Measurements from ENCODE around the gene MEMO1. TPM values are rescaled to one million over a fixed set of nuclear protein-coding genes. Genes with fewer than 3 reads are reported as not detected.

MEMO1 gene
- total RNA-seq, 4 donors from 2014 or later: 25.1 to 31.3 (median 28.7) TPM

DNA sequence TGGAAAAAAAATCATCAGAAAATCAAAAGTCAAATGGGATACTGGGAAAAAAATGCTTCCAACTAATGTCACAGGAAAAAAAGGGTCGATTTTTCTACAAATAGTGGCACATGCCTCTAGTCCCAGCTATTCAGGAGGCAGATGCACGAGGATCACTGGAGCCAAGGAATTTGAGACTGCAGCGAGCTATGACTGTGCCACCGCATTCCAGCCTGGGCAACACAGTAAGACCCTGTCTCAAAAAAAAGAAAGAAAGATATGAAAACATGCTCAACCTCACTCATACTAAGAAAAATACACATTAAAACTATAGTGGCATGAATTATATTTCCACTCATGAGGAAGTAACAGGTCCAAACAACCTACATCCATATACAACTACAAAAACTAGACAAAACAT is 17.9 kb downstream of the MEMO1 start:
- 84 to 95% methylated on average over 4 of the region's 4 CpGs for whole genome bisulfite sequencing, 2 donors
- DNase-seq (ENCODE audit: low spot score in 2 of 2): no peak
- TF ChIP-seq, protein P1, sequence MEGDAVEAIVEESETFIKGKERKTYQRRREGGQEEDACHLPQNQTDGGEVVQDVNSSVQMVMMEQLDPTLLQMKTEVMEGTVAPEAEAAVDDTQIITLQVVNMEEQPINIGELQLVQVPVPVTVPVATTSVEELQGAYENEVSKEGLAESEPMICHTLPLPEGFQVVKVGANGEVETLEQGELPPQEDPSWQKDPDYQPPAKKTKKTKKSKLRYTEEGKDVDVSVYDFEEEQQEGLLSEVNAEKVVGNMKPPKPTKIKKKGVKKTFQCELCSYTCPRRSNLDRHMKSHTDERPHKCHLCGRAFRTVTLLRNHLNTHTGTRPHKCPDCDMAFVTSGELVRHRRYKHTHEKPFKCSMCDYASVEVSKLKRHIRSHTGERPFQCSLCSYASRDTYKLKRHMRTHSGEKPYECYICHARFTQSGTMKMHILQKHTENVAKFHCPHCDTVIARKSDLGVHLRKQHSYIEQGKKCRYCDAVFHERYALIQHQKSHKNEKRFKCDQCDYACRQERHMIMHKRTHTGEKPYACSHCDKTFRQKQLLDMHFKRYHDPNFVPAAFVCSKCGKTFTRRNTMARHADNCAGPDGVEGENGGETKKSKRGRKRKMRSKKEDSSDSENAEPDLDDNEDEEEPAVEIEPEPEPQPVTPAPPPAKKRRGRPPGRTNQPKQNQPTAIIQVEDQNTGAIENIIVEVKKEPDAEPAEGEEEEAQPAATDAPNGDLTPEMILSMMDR (IDR thresholded peaks at IDR 0.05): no peak
- TF ChIP-seq POLR2A (IDR thresholded peaks at IDR 0.05): no peak
- no peak overlapping the region for H3K4me3 ChIP-seq (ENCODE audit: low read depth, poor library complexity, severe bottlenecking)
- intact Hi-C loops (cut with DNase I; ENCODE audit: low total_unique reads): no loop called here

DNA sequence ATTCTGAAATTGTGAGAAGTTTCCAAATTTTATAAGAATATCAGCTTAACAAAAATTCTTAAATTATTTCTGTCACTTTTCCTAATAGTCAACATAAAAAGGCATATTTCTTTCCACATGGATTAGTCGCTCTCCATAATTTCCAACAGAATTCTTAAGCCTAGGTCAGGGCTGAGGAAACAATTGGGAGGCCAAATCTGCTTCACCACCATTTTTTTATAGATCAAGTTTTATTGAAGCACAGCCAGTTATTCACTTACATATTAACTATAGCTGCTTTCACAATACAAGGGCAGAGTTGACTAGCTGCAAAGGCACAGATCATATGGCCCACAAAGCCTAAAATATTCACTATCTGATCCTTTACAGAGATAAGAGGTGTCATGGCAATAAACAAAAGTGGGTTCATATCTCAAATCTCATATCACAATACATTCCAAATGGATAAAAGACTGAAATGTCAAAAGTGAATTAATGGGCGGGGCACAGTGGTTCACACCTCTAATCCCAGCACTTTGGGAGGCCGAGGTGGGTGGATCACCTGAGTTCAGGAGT is 18.7 kb downstream of the MEMO1 start:
- no peak overlapping the region for H3K4me3 ChIP-seq (ENCODE audit: low read depth, poor library complexity, severe bottlenecking)
- intact Hi-C loops (cut with DNase I; ENCODE audit: low total_unique reads): no loop called here
- no peak for DNase-seq (ENCODE audit: low spot score in 2 of 2)
- no peak for TF ChIP-seq POLR2A (IDR thresholded peaks at IDR 0.05)
- TF ChIP-seq, protein P1 (IDR thresholded peaks at IDR 0.05): no peak
- WGBS, 2 donors: 91 to 93% methylated on average over 3 of the region's 3 CpGs

DNA sequence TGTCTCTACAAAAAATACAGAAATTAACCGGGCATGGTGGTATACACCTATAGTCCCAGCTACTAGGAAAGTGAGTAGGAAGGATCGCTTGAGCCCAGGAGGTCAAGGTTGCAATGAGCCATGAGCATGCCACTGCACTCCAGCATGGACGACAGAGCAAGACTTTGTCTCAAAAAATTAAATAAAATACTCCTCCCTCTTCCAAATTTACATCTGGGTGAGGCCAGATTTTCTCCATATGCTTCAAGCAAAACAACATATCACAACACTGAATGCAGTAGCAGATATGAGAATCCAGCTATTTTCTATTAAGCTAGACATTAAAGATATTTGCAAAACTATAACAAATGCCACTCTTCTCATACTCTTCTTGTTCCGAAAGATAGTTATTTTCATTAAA is 20.9 kb downstream of the MEMO1 start:
- intact Hi-C loops (cut with DNase I; ENCODE audit: low total_unique reads): no loop called here

DNA sequence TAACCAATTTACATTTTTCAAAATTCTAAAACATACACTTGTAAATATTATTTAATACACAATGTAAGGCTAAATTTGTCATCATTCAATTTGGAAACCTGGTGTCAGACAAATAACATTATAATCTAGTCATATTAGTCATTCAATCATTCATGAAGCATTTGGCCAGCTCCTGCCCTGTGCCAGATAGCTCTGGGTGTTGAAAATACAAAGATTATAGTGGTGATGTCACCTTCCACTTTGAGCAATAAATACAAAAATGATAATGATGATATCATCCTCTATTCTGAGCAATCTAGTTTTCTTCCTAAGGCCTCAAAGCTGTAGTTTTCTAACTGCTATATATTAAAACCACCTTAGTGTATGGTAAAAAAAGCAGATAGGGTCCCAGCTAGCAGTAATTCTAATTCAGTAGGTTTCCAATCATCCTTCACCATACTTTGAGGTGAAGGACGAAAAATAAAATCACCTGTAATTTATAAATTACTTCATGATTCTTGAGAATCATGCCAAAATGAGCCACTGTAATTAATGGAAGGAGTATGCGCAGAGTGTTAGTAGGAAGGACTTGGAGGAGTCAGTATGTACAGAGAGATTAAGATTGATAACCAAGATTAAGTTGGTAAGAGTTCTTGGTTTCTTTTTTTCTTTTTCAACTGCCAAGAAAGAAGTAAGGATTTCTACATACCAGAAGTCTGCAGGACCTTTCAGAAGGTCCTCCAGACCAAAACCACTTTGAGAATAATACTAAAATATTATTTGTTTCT is 23.2 kb downstream of the MEMO1 start:
- no peak overlapping the region for H3K4me3 ChIP-seq (ENCODE audit: low read depth, poor library complexity, severe bottlenecking)
- WGBS, 2 donors: 68 to 70% methylated on average over 2 of the region's 2 CpGs
- no peak for DNase-seq (ENCODE audit: low spot score in 2 of 2)
- intact Hi-C loops (cut with DNase I; ENCODE audit: low total_unique reads): no loop called here
- TF ChIP-seq, protein P1 (IDR thresholded peaks at IDR 0.05): no peak
- TF ChIP-seq POLR2A (IDR thresholded peaks at IDR 0.05): no peak

More for the DNA sequence above, 20.9 kb downstream of the MEMO1 start:
- H3K4me3 ChIP-seq (ENCODE audit: low read depth, poor library complexity, severe bottlenecking): no peak overlapping the region
- TF ChIP-seq, protein P1 (IDR thresholded peaks at IDR 0.05): no peak
- TF ChIP-seq POLR2A (IDR thresholded peaks at IDR 0.05): no peak
- WGBS, 2 donors: 89 to 92% methylated on average over 4 of the region's 4 CpGs
- DNase-seq (ENCODE audit: low spot score in 2 of 2): no peak

DNA sequence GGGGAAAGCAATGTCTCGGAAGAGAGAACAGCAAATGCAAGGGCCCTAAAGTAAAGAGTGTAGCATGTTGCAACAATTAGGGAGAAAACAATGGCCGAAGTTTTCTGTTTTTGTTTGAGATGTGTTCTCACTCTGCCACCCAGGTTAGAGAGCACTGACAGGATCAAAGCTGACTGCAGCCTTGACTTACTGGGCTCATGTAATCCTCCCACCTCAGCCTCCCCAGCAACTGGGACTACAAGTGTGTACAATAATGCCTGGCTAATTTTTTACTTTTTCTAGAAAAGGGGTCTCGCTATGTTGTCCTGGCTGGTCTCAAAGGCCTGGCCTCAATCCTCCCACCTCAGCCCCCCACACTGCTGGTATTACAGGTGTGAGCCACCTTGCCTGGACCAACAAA is 23.9 kb downstream of the MEMO1 start:
- DNase-seq (ENCODE audit: low spot score in 2 of 2): no peak
- intact Hi-C loops (cut with DNase I; ENCODE audit: low total_unique reads): no loop called here

More for the DNA sequence above, 23.9 kb downstream of the MEMO1 start:
- no peak overlapping the region for H3K4me3 ChIP-seq (ENCODE audit: low read depth, poor library complexity, severe bottlenecking)
- WGBS, 2 donors: 83 to 87% methylated on average over 3 of the region's 3 CpGs
- no peak for TF ChIP-seq POLR2A (IDR thresholded peaks at IDR 0.05)
- TF ChIP-seq, protein P1 (IDR thresholded peaks at IDR 0.05): no peak
